ENCODE measurements around the gene PHEX.
"Not testable (repeated sequence)": the region's sequence is repeated elsewhere in the genome, so short reads cannot be mapped to it uniquely, and the experiment has no call there.

Gene PHEX

DNA sequence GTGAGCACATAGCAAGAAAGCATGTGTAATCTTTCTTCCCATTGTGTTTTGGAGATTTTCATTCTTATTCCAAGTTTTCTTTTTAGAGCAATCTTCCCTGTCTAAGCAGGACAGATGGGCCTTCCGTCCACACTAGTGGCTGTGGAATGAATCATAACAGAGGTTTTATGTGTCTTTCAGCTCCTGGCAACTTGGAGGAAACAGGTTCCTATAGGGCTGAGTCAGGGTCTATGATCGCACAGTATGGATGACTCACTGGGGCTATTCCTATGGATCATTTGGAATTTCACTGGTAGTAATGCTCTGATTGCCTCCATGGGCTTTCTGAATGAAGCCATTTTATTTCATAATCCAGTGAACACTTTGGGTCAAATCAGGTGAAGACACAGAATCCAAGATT, 188.8 kb downstream of the PHEX start:
- H3K4me3 ChIP-seq (ENCODE audit: low read depth, low read length) = no peak overlapping the region

DNA sequence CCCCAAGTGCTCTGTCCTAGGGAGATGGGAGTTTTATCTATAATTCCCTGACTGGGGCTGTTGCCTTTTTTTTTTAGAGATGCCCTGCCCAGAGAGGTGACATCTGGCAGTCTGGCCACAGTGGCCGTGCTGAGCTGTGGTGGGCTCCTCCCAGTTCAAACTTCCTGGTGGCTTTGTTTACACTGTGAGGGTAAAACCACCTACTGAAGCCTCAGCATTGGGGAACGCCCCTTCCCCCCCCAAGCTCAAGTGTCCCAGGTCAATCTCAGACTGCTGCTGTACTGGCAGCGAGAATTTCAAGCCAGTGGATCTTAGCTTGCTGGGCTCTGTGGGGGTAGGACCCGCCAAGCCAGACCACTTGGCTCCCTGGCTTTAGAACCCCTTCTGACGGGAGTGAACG, 202.3 kb downstream of the PHEX start:
- no peak overlapping the region for H3K4me3 ChIP-seq (ENCODE audit: low read depth, low read length)

DNA sequence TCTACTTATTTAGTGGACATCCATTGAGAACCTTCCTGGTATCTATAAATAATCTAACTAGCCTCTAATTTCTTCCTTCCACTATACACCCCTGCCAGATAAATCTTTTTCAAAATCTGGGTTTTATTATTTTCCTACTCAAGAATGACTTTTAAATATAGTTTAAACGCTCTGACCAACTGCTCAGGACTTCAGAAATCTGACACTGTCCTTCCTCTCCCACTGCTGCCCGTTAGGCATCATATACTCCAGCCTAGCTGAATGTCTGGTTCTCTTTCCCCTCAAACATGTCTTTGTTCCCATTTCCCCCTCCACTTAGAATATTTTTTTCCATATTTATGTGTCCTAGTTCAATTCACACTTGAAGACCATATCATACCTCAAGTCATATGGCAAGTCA, 205.4 kb downstream of the PHEX start:
- no peak overlapping the region for H3K4me3 ChIP-seq (ENCODE audit: low read depth, low read length)

DNA sequence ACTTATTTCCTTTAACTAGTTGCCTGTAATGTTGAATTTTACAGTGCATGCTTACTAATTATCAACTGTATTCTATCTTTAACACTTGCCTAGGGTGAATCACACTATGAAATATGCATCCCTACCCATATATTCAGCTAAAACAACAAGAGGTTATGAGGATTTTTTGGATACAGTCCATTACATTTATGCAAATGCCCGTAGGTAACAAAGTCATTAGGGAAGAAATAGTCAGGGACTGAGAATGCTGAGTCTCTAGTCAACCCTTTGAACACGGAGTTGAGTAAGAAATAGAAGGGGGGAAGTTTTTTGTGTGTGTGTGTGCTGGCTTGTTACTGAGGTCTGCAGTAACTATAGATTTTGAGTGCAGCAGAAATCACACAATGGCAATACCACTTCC, 214.5 kb downstream of the PHEX start:
- no peak overlapping the region for H3K4me3 ChIP-seq (ENCODE audit: low read depth, low read length)

DNA sequence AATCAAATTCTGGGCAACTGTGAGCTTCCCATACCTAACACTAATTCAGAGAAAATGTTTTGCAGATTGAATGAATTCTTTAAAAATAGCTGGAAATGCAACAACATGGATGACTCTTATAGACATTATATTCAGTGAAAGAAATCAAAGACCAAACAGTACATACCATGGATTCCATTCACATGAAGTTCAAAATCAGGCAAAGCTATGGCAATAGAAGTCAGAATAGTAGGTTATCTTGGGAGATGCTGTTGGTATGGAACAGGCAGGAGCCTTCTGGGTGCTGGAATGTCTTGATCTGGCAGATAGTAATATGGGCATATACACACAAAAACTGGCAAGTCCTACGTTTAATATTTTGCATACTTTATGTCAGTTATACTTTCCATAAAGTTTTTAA, 215.0 kb downstream of the PHEX start:
- H3K4me3 ChIP-seq (ENCODE audit: low read depth, low read length) = no peak overlapping the region

DNA sequence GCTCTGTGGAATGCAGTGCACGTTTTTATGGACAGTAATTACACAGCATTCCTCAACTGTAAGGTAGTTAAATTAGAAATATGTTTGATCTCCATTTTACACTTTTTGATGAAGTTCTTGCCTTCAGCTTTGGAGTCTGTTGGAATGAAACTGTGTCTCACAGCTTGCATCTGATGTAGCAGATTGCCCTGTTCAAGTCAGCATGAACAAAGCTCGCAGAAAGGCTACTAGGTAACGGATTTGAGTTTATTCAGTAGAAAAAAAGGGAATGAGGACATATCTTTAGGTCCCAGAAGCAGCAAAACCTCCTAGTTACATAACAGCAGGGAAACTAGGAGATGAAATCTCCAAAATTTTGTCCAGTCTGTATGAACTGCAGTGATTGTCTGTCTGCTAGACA, 216.3 kb downstream of the PHEX start:
- no peak overlapping the region for H3K4me3 ChIP-seq (ENCODE audit: low read depth, low read length)

DNA sequence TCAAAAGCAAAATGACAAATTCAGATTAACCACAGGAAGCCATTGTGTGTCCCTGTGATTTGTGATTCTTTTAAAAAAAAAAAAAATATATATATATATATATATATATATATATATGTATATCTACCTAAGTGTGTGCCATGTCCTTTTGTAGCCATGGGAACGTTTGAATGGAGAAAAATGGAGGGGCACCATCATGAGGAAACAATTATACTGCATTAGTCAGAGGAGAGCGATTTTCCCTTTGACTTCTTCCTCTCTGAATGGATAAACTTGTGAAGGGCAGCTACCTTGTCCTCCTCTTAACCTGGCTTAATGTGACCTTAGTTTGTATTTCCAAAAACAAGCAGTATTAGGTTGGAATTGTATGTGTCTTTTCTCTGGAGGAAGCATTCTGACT, 217.2 kb downstream of the PHEX start:
- H3K4me3 ChIP-seq (ENCODE audit: low read depth, low read length) = no peak overlapping the region

DNA sequence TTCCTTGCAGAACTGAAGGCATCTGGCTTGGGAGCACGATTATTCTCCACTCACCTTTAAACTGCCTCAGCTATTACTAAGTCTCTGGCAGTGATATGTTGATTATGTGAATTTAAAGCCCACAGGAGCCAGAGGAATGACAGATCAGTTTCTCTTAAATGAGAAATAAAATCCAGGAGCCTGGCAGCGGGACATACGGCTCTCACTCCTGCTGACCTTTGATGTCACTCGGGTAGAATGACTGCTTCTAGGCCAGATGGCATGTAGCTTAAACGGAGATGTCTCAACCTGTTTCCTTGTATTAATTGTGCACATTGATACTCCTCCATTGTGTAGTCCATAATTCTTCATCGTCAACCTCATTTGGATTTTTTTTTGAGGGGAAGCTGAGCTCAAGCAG, 236.6 kb downstream of the PHEX start:
- no peak overlapping the region for H3K4me3 ChIP-seq (ENCODE audit: low read depth, low read length)

DNA sequence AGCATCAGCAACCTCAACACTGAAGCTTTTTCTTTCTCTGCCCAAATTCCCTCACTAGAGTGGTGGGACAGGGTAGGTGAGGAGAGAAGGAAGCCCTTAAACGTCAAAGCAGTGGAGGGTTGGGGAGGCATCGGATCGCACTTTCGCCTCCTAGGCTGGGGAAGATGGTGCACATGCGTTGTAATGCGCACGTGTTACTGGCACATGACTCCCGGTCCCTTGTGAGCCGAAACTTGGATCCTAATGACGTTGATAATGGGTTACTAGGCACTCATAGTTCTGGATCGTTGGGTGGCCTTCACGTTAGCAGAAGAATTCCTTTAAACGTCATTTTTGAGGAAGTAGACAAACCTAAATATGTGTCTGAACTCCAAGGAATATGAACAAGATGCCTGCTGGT, 240.5 kb downstream of the PHEX start, which contains the start of gene CBLL2:
CBLL2 (plus strand) TSS at position 301 of the 400 bp plus-strand sequence; CDS start at position 380, 79 bp downstream.
- H3K4me3 ChIP-seq (ENCODE audit: low read depth, low read length) = no peak within 1 kb of the TSS

DNA sequence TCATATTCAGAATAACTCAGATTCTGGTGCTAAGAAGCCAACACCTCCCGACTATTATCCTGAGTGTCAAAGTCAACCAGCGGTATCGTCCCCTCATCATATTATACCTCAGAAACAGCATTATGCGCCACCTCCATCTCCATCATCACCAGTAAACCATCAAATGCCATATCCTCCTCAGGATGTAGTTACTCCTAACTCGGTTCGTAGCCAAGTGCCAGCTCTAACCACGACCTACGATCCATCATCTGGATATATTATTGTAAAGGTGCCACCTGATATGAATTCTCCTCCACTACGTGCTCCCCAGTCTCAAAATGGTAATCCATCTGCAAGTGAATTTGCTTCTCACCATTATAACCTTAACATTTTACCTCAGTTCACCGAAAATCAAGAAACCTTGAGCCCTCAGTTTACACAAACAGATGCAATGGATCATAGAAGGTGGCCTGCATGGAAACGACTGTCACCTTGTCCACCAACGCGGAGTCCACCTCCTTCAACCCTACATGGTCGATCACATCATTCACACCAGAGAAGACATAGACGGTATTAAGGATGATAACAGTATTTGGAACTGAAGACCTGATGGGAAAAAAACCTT, 241.7 kb downstream of the PHEX start:
- H3K4me3 ChIP-seq (ENCODE audit: low read depth, low read length) = no peak overlapping the region

DNA sequence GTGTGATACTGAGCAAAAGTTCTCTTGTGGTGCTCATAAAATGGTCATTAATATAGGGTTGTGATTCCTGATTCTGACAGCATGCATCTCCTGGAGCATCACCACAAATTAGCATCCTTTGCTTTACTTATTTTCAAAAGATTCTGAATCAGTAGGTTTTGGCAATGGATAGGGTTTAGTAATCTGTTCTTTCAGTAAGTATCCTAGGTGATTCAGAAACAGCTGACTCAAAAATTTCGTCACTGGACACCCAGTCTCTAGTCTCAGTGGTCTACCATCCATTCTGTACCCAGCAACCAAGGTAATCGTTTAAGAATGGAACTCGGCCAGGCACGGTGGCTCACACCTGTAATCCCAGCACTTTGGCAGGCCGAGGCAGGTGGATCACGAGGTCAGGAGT, 244.7 kb downstream of the PHEX start:
- H3K4me3 ChIP-seq (ENCODE audit: low read depth, low read length) = no peak overlapping the region

DNA sequence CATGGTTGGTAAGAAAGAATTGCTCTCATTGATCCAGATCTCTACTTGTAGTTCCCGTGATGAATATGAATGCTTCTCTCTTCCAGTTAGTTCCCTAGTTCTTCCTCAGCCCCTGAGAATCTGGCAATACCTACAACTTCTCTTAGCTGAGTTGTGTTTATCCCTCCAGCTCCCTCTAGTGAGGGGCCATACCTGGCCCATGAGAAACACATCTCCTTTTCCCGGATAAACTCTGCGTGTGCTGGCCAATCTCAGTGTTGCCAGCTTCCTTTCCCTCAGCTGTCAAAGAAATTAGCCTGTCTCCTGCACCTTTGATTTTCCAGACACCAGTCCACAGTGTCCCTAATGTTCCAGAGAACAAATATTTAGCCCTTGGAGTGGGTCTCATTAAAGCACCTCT, 246.2 kb downstream of the PHEX start:
- H3K4me3 ChIP-seq (ENCODE audit: low read depth, low read length) = no peak overlapping the region

DNA sequence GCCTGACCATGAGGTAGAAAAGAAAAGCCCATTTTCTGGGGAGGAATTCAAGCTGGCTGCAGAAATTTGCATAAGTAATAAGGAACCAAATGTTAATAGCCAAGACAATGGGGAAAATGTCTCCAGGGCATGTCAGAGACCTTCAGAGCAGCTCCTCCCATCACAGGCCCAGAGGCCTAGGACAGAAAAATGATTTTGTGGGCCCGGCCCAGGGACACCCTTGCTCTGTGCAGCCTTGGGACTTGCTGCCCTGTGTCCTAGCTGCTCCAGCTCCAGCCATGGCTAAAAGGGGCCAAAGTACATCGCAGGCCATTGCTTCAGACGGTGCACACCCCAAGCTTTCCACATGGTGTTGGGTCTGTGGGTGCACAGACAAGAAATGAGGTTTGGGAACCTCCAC, 257.1 kb downstream of the PHEX start:
- not testable (repeated sequence) for H3K4me3 ChIP-seq (ENCODE audit: low read depth, low read length)

DNA sequence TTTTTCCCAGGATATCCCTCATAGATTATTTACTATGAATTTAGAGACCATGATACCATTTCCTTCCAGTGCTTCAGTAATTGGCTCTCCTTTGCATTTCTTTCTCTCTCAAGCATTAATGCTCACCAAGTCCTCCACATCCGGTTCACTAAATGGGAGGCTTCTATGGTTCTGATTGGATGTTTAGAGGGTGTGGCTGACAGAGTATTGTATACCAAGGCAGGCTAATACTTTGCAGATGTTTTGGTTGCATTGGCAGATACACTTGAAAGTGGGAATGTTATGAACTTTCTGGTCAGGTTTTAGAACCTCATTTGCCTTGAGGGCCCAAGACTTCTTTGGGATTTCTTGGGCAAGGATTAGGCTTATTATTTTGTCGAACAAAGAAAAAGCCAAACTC, 264.7 kb downstream of the PHEX start:
- H3K4me3 ChIP-seq (ENCODE audit: low read depth, low read length) = no peak overlapping the region

DNA sequence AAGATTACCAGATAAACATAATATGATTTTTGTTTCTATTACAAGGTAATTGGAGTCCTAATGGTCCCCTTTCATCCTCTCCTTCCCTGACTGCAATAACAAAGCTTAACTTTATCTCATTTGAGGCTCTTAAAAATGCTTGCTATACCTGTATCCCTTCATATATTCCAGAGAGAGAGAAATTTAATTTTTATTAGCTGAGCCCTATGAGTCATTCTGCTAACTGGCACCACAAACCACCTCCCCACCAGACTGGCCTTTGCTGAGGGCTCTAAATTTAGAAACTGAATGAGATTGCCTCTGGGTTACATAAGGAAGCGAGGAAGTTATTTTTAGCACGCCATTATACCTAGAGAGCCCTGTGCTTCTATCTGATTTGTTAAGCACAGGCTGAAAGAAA, 268.0 kb downstream of the PHEX start:
- H3K4me3 ChIP-seq (ENCODE audit: low read depth, low read length) = no peak overlapping the region
